Kidney (tissue), 14 donors: ENCODE measurements around the gene DNHD1. TPM values are rescaled to one million over a fixed set of nuclear protein-coding genes. Genes with fewer than 3 reads are reported as not detected.

Experiments
- DNase-seq, 5 donors: peaks; one replicate each; pipeline ENCODE4 v3.0.0-alpha.2; 2013 to 2020
- FAIRE-seq: peaks from 2 replicates; lab custom pipeline; 2012; peaks lifted over from hg19 to GRCh38; lab: Jason Lieb, UNC
- H3K27ac ChIP-seq, 2 donors: one replicate each; pipeline ENCODE4 v1.7.0; 2013; ENCODE audit warnings: low read depth in 2 of 2, low read length in 2 of 2, inconsistent platforms in 1 of 2
- H3K27me3 ChIP-seq: one replicate; pipeline ENCODE4 v1.7.1; 2013; ENCODE audit warnings: low read length, inconsistent platforms; ENCODE audit not compliant: control insufficient read depth, insufficient read depth
- H3K36me3 ChIP-seq, 3 donors: one replicate each; pipeline versions ENCODE4 v1.7.0 to v1.7.1; 2013; ENCODE audit warnings: low read length in 3 of 3, control low read depth in 1 of 3, inconsistent platforms in 1 of 3; ENCODE audit not compliant: insufficient read depth in 3 of 3, control insufficient read depth in 2 of 3
- H3K4me1 ChIP-seq, 3 donors: one replicate each; pipeline versions ENCODE4 v1.7.0 to v1.7.1; 2013; ENCODE audit warnings: low read length in 3 of 3, inconsistent platforms in 1 of 3, low read depth in 1 of 3; ENCODE audit not compliant: control insufficient read depth in 2 of 3, insufficient read depth in 2 of 3
- H3K4me3 ChIP-seq, 3 donors: one replicate each; pipeline versions ENCODE4 v1.7.0 to v1.8.1; 2013; ENCODE audit warnings: low read length in 3 of 3, control low read depth in 1 of 3, inconsistent platforms in 1 of 3
- H3K9ac ChIP-seq, 3 donors: one replicate each; pipeline versions ENCODE4 v1.7.0 to v1.7.1; 2013; ENCODE audit warnings: low read length in 3 of 3, control low read depth in 1 of 3, inconsistent platforms in 1 of 3
- H3K9me3 ChIP-seq, 3 donors: one replicate each; pipeline versions ENCODE4 v1.7.0 to v1.7.1; 2013; ENCODE audit warnings: low read length in 3 of 3, control low read depth in 1 of 3, inconsistent platforms in 1 of 3; ENCODE audit not compliant: control insufficient read depth in 2 of 3, insufficient read depth in 1 of 3
- intact Hi-C: fragments of 100-400 bp; cut with DNase I; formaldehyde crosslinking; loops from one replicate; pipeline ENCODE4 v1.11.1; 2022
- polyA plus RNA-seq: library from polyadenylated mRNA; stranded (reverse); fragments of 350-450 nt; fragmentation: Illumina TruSeq; extraction: RNeasy Lipid Tissue Mini Kit (QIAGEN cat#74804); gene quantifications from one replicate; pipeline ENCODE4 v1.2.3, GENCODE V29; 2014; ENCODE audit warnings: low read depth, low replicate concordance; ENCODE audit not compliant: insufficient read depth
- total RNA-seq: library from RNA; stranded (reverse); fragmentation: NEBNext Ultra II Directional; extraction: Animal tissue kit (Norgen Biotek cat#: 25700); gene quantifications from one replicate; pipeline ENCODE4 v1.2.1, GENCODE V29; 2021
- TF ChIP-seq, protein P1 (sequence below): IDR thresholded peaks from 3 replicates; pipeline ENCODE4 v1.5.1; 2012; ENCODE audit warnings: mild to moderate bottlenecking, moderate library complexity, borderline replicate concordance; ENCODE audit not compliant: insufficient read depth; ENCODE audit errors: extremely low read depth
- donor health status: control.
- donor health status: control.
- donor health status: control.
- donor health status: control.
- donor health status: control.
- donor health status: DM: yes; HTN: yes; CAD: no.
- donor health status: Normal renal cell carcinoma (clear cell type).

Gene DNHD1
- total and polyA plus RNA-seq, 2 donors from 2014 or later, result 3.5 to 10.1 TPM

GRCh38 chr11:6615882-6616585, 119.0 kb downstream of the DNHD1 start:
- intact Hi-C loops, result no loop called here
- H3K9me3 ChIP-seq, result no peaks in the 10 kb centered on the region
- TF ChIP-seq, protein P1, sequence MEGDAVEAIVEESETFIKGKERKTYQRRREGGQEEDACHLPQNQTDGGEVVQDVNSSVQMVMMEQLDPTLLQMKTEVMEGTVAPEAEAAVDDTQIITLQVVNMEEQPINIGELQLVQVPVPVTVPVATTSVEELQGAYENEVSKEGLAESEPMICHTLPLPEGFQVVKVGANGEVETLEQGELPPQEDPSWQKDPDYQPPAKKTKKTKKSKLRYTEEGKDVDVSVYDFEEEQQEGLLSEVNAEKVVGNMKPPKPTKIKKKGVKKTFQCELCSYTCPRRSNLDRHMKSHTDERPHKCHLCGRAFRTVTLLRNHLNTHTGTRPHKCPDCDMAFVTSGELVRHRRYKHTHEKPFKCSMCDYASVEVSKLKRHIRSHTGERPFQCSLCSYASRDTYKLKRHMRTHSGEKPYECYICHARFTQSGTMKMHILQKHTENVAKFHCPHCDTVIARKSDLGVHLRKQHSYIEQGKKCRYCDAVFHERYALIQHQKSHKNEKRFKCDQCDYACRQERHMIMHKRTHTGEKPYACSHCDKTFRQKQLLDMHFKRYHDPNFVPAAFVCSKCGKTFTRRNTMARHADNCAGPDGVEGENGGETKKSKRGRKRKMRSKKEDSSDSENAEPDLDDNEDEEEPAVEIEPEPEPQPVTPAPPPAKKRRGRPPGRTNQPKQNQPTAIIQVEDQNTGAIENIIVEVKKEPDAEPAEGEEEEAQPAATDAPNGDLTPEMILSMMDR, result no peak
- DNase-seq (no peak), FAIRE-seq (no peak)
- H3K27me3 ChIP-seq, result no peaks in the 10 kb centered on the region
- no peak overlapping the region for H3K9ac ChIP-seq
- peaks cover 4 to 19% (median 7%) of the 10 kb centered on the region in 3 donors for H3K36me3 ChIP-seq
- peaks cover 0 to 16% (median 11%) of the 10 kb centered on the region in 3 donors for H3K4me1 ChIP-seq
- no peak overlapping the region for H3K27ac ChIP-seq
- H3K4me3 ChIP-seq, result no peak overlapping the region

DNA sequence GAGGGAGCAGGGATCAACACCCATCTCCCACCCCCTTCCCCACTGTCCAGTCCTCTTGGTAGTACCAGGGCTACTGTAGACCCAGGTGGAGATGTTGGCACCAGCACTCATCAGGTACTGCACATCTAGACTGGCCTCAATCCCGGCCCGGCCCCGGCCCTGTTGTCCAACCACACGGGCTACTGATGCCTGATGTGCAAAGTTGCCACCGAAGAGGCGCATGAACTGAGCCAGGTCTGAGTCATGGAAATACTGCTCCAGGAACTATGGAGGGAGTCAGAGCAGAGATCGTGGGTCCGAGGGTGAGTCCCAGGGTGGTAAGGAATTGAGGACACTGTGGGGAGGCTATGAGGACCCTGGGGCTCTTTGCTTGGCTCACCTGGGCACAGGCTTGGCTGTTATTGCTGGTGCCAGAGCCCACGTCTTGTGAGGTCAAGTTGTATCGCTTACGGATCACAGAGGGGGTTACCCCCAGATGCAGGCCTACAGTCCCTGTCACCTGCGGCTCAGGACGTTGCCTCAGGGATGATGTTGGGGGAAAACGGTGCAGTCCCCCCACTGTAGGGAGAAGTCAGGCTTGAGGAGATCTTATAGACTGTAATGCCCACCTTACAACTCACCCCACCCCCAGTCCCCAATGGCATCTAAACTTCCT, 119.6 kb downstream of the DNHD1 start:
- Histone ChIP-seq H3K4me3 (no peak overlapping the region), H3K36me3 (peaks cover 4 to 15% (median 7%) of the 10 kb centered on the region in 3 donors), H3K27me3 (no peaks in the 10 kb centered on the region), H3K27ac (no peak overlapping the region), H3K9ac (no peak overlapping the region), H3K4me1 (peaks cover 0 to 12% (median 6%) of the 10 kb centered on the region in 3 donors), H3K9me3 (no peaks in the 10 kb centered on the region)
- FAIRE-seq (no peak), DNase-seq (peak in 1 of 5 donors; percentile 59)
- intact Hi-C loops, result no loop called here
- TF ChIP-seq, protein P1, result no peak

DNA sequence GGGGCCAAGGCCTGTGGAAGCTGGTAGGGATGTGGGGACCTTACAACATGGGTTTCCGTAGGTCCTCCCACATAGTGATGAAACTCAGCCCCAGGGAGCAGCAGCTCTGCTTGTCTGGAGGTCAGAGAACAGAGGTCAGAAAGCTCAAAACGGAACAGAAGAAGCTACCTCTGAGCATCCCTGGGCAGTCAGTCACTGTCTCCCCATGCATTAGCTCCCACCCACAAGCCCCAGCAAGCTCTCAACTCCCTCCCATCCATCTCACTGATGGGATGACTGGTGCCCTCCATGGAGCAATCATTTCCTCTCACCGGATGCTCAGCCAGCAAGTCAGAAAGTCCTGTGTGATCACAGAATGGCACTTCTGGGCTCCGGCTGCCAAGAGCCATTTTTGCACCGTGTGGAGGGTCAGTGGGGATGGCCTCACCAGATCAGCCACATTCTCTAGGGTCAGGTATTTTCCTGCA, 120.3 kb downstream of the DNHD1 start:
- TF ChIP-seq, protein P1, result no peak
- H3K9ac ChIP-seq, result no peak overlapping the region
- no peaks in the 10 kb centered on the region for H3K27me3 ChIP-seq
- FAIRE-seq (no peak), DNase-seq (peak in 1 of 5 donors; percentile 46)
- H3K9me3 ChIP-seq, result no peaks in the 10 kb centered on the region
- intact Hi-C loops, result no loop called here
- H3K27ac ChIP-seq, result no peak overlapping the region
- peaks cover 0 to 12% (median 6%) of the 10 kb centered on the region in 3 donors for H3K4me1 ChIP-seq
- peak overlapping the region in 2 of 3 donors; percentile 78 to 92 for H3K4me3 ChIP-seq
- peaks cover 4 to 15% (median 7%) of the 10 kb centered on the region in 3 donors for H3K36me3 ChIP-seq
